ENCODE results near the gene ZC3H18.
"Not testable (repeated sequence)": the region's sequence is repeated elsewhere in the genome, so short reads cannot be mapped to it uniquely, and the experiment has no call there.

Gene ZC3H18

GRCh38 chr16:88605186-88606147 is 35.3 kb downstream of the ZC3H18 start:
- no peak for DNase-seq (ENCODE audit: low spot score)

- no peak for DNase-seq (ENCODE audit: low spot score)
These were observed 36.0 kb downstream of the ZC3H18 start for GRCh38 chr16:88606148-88606757.

DNA sequence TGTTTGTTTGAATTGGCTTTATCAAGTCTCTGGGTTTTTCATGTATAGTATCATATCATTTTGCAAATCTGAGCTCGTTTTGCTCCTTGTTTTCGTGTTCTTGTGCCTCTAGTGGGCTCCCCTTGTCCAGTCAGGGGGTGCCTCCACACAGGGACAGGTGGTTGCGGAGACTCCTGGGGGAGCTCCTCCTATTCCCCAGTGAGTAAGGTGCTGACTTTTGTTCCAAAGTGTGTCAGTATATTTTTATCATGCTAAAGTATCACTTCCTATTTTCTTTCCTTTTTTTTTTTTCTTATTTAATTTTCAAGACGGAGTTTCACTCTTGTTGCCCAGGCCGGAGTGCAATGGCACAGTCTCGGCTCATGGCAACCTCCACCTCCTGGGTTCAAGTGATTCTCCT is 37.9 kb downstream of the ZC3H18 start:
- DNase-seq (ENCODE audit: low spot score): no peak

DNA sequence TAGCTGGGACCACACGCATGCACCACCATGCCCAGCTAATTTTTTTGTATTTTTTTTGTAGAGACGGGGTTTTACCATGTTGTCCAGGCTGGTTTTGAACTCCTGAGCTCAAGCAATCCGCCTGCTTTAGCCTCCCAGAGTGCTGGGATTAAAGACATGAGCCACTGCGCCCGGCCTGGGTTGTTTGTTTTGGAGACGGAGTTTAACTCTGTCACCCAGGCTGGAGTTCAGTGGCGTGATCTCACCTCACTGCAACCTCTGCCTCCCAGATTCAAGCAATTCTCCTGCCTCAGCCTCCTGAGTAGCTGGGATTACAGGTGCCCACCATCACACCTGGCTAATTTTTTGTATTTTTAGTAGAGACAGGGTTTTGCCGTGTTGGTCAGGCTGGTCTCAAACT is 39.2 kb downstream of the ZC3H18 start:
- not testable (repeated sequence) for DNase-seq (ENCODE audit: low spot score)

GRCh38 chr16:88610080-88610479 is 39.9 kb downstream of the ZC3H18 start:
- DNase-seq (ENCODE audit: low spot score): no peak

DNA sequence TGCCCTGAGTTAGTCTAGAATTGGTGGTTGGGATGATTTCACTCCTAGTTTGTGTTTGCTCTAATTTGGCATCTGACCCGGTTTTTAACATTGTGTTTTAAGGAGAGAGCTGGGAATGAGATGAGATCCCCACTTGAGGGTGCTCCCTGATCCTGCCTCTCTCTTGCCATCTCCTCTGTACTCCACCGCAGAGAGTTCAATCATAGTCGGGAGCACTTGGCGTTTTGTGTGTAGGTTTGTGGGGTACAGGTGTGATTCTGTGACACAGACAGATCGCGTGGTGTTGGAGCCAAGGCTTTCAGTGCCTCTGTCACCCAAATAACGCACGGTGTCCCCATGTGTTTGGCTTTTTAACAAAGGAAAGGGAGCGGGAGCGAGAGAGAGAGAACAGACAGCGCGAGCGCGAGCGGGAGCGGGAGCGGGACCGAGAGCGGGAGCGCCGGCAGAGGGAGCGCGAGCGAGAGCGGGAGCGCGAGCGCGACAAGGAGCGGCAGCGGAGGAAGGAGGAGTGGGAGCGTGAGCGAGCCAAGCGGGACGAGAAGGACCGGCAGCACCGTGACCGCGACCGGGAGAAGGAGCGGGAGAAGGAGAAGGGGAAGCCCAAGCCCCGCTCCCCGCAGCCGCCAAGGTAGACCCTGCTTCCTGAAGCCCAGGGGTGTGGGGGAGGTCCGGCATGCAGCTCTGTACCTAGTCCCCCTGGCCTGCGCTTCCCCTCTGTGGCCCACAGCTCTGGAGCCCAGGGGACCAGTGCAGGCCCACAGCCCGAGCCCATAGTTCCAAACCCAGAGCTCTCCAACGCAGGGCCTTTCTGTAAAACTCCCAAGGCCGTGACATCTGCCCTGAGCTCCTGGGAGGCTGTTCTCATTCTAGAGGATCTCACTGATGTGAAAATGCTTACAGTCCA is 41.0 kb downstream of the ZC3H18 start:
- DNase-seq (ENCODE audit: low spot score): no peak

- DNase-seq (ENCODE audit: low spot score): no peak
These were observed 43.1 kb downstream of the ZC3H18 start for GRCh38 chr16:88613293-88613692.

GRCh38 chr16:88613911-88614817 is 44.0 kb downstream of the ZC3H18 start:
- DNase-seq (ENCODE audit: low spot score): no peak

DNA sequence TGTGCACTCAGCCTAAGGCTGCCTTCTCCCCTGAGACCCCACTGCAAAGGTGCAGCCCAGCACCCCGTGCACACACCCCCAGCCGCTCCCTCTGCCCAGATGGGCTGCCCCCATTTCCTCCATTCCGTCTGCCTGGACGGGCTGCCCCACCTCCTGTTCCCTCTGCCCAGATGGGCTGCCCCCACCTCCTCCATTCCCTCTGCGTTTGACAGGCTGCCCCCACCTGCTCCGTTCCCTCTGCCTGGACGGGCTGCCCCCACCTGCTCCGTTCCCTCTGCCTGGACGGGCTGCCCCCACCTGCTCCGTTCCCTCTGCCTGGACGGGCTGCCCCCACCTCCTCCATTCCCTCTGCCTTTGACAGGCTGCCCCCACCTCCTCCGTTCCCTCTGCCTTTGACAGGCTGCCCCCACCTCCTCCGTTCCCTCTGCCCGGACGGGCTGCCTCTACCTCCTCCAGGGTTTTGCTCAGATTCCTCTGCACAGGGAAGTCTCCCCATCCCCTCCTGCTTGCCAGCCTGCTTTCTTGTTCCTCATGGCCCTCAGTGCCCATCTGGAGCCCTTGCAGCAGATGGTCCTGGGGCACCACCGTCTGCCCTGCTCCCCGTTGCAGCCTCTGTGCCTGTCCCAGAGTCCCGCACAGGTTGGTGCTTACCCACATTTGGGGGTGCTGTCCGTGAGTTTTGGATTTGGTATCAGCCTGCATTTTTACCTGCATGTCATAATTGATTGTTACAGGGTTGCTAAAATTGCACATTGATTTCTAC is 44.8 kb downstream of the ZC3H18 start:
- DNase-seq (ENCODE audit: low spot score): no peak

- no peak for DNase-seq (ENCODE audit: low spot score)
These were observed 46.1 kb downstream of the ZC3H18 start for GRCh38 chr16:88616320-88616719.

GRCh38 chr16:88616736-88617135 is 46.5 kb downstream of the ZC3H18 start:
- DNase-seq (ENCODE audit: low spot score): no peak

GRCh38 chr16:88617268-88618031 is 47.2 kb downstream of the ZC3H18 start:
- DNase-seq (ENCODE audit: low spot score): no peak

GRCh38 chr16:88618182-88618955 is 48.2 kb downstream of the ZC3H18 start:
- no peak for DNase-seq (ENCODE audit: low spot score)

- DNase-seq (ENCODE audit: low spot score): no peak
These were observed 48.9 kb downstream of the ZC3H18 start for GRCh38 chr16:88618956-88619667.

DNA sequence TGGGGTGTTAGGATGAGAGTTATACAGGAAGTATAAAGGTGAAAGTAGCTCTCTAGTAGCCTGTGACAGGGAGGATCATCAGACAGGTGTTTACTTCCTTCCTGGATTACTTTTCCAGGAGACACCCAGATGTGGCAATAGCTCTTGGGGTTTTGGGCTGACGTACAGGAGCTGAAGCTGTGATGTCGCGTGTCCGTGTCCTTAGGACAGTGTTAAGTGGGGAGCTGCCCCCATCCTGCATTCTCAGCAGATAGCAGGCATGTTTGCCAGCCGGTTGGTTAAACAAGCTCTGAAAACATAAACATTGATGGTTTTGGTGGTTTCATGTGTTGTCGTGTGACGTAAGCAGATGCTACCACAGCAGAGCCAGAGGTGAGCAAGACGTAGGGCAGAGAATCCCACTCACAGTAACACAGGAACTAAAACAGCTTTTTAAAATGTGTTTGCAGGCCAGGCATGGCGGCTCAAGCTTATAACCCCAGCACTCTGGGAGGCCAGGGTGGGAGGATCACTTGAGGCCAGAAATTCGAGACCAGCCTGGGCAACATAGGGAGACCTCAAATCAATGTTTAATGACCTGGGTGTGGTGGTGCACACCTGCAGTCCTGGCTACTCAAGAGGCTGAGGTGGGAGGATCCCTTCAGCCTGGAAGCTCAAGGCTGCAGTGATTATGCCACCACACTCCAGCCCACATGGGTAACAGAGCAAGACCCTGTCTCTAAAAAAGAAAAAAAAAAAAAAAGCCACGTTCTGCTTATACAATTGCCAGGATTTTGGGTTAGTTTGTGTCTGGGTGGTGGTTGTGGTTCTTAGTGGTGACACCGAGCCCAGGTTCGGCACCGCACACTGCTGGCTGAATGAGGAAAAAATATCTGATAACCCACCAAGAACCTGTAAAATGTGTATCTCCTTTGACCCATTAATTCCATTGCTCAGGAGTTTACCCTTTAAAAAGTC is 49.9 kb downstream of the ZC3H18 start:
- no peak for DNase-seq (ENCODE audit: low spot score)

DNA sequence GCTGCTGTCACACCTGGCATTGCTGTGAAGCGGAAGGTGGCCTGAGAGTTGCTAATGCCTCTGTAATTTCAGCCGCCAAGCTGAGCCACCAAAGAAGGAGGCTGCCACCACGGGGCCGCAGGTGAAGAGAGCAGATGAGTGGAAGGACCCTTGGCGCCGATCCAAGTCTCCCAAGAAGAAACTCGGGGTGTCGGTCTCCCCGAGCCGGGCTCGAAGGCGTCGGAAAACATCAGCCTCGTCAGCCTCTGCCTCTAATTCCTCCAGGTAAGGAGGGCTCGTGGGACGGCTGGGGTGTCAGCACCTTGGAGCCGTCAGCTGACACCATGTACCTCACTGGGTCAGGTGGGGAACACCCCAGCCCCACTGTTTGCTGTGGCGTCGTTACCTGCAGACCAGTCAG is 51.9 kb downstream of the ZC3H18 start:
- DNase-seq (ENCODE audit: low spot score): no peak

DNA sequence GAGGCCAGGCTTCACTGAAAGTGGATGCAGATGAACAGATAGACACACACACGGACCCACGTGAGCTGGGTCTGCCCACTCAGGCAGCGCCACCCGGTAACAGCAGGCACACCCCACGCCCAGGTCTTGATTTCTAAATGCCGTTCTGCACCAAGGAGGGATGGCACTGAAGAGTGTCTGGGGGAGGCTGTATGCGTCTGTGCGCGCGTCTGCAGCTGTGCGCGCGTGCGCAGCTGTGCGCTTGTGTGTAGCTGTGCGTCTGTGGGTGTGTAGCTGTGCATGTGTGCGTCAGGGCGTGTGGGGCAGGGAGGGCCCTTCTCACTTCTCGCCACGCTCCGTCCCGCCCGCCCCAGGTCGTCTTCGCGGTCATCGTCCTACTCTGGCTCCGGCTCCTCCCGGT is 52.7 kb downstream of the ZC3H18 start:
- no peak for DNase-seq (ENCODE audit: low spot score)

Data from hematopoietic multipotent progenitor cell treated with erythropoietin and hydrocortisone succinate and interleukin-3 and kit ligand, for 17 days (in vitro differentiated cells).